ENCODE measurements around the gene CFC1B. TPM values are rescaled to one million over a fixed set of nuclear protein-coding genes. Genes with fewer than 3 reads are reported as not detected.
"Not testable (repeated sequence)": the region's sequence is repeated elsewhere in the genome, so short reads cannot be mapped to it uniquely, and the experiment has no call there.

Gene CFC1B
- not detected for total RNA-seq

- H3K4me1 Mint-ChIP-seq; POLR2A ChIA-PET; H3K4me3 Mint-ChIP-seq; H3K36me3 Mint-ChIP-seq (ENCODE audit: low read depth); DNase-seq; H3K9me3 Mint-ChIP-seq; CTCF ChIA-PET; H3K27me3 Mint-ChIP-seq; H3K27ac Mint-ChIP-seq: not testable (repeated sequence)
Observed at GRCh38 chr2:130520992-130521391, at the start of gene CFC1B. TSS of gene CFC1B (plus strand) at chr2:130521222. CDS start at chr2:130521485, 263 bp downstream.

- H3K4me1 Mint-ChIP-seq; POLR2A ChIA-PET; DNase-seq; H3K9me3 Mint-ChIP-seq; H3K27me3 Mint-ChIP-seq; H3K4me3 Mint-ChIP-seq; CTCF ChIA-PET; H3K36me3 Mint-ChIP-seq (ENCODE audit: low read depth); H3K27ac Mint-ChIP-seq: not testable (repeated sequence)
Observed at GRCh38 chr2:130491073-130491472, 29.9 kb upstream of the CFC1B start.

- H3K4me3 Mint-ChIP-seq; H3K4me1 Mint-ChIP-seq; CTCF ChIA-PET; H3K27ac Mint-ChIP-seq; H3K9me3 Mint-ChIP-seq; H3K27me3 Mint-ChIP-seq; POLR2A ChIA-PET; DNase-seq; H3K36me3 Mint-ChIP-seq (ENCODE audit: low read depth): not testable (repeated sequence)
Observed at GRCh38 chr2:130509228-130509627, 11.8 kb upstream of the CFC1B start, which contains the start of gene POTEI. TSS of gene POTEI (minus strand) at chr2:130509328. CDS start at chr2:130509235, 93 bp downstream.

GRCh38 chr2:130510807-130511746 lies 9.9 kb upstream of the CFC1B start:
- H3K27me3 Mint-ChIP-seq; POLR2A ChIA-PET; DNase-seq; CTCF ChIA-PET; H3K9me3 Mint-ChIP-seq; H3K4me1 Mint-ChIP-seq; H3K4me3 Mint-ChIP-seq; H3K27ac Mint-ChIP-seq; H3K36me3 Mint-ChIP-seq (ENCODE audit: low read depth): not testable (repeated sequence)

GRCh38 chr2:130511747-130512451 lies 9.1 kb upstream of the CFC1B start:
- H3K36me3 Mint-ChIP-seq (ENCODE audit: low read depth); H3K27me3 Mint-ChIP-seq; DNase-seq; H3K9me3 Mint-ChIP-seq; H3K27ac Mint-ChIP-seq; H3K4me1 Mint-ChIP-seq; CTCF ChIA-PET; H3K4me3 Mint-ChIP-seq; POLR2A ChIA-PET: not testable (repeated sequence)

GRCh38 chr2:130518516-130519106 lies 2.4 kb upstream of the CFC1B start:
- H3K27ac Mint-ChIP-seq; CTCF ChIA-PET; H3K27me3 Mint-ChIP-seq; H3K4me1 Mint-ChIP-seq; H3K36me3 Mint-ChIP-seq (ENCODE audit: low read depth); H3K9me3 Mint-ChIP-seq; DNase-seq; H3K4me3 Mint-ChIP-seq; POLR2A ChIA-PET: not testable (repeated sequence)

GRCh38 chr2:130522390-130522789 lies 1.4 kb downstream of the CFC1B start:
- H3K36me3 Mint-ChIP-seq (ENCODE audit: low read depth); H3K4me1 Mint-ChIP-seq; POLR2A ChIA-PET; H3K27ac Mint-ChIP-seq; H3K4me3 Mint-ChIP-seq; H3K9me3 Mint-ChIP-seq; CTCF ChIA-PET; H3K27me3 Mint-ChIP-seq; DNase-seq: not testable (repeated sequence)

- H3K9me3 Mint-ChIP-seq; H3K4me3 Mint-ChIP-seq; H3K36me3 Mint-ChIP-seq (ENCODE audit: low read depth); H3K27me3 Mint-ChIP-seq; H3K4me1 Mint-ChIP-seq; DNase-seq; CTCF ChIA-PET; H3K27ac Mint-ChIP-seq; POLR2A ChIA-PET: not testable (repeated sequence)
Observed at GRCh38 chr2:130527365-130527967, 6.4 kb downstream of the CFC1B start.

- H3K9me3 Mint-ChIP-seq; CTCF ChIA-PET; H3K27ac Mint-ChIP-seq; H3K27me3 Mint-ChIP-seq; DNase-seq; H3K4me3 Mint-ChIP-seq; POLR2A ChIA-PET; H3K36me3 Mint-ChIP-seq (ENCODE audit: low read depth); H3K4me1 Mint-ChIP-seq: not testable (repeated sequence)
Observed at GRCh38 chr2:130529545-130529944, 8.5 kb downstream of the CFC1B start.

GRCh38 chr2:130530212-130530611 lies 9.2 kb downstream of the CFC1B start:
- H3K36me3 Mint-ChIP-seq (ENCODE audit: low read depth); H3K27ac Mint-ChIP-seq; POLR2A ChIA-PET; H3K27me3 Mint-ChIP-seq; H3K4me1 Mint-ChIP-seq; H3K4me3 Mint-ChIP-seq; H3K9me3 Mint-ChIP-seq; CTCF ChIA-PET; DNase-seq: not testable (repeated sequence)

- H3K4me1 Mint-ChIP-seq; H3K27me3 Mint-ChIP-seq; H3K9me3 Mint-ChIP-seq; DNase-seq; CTCF ChIA-PET; POLR2A ChIA-PET; H3K36me3 Mint-ChIP-seq (ENCODE audit: low read depth); H3K4me3 Mint-ChIP-seq; H3K27ac Mint-ChIP-seq: not testable (repeated sequence)
Observed at GRCh38 chr2:130531225-130531624, 10.2 kb downstream of the CFC1B start.

GRCh38 chr2:130531672-130532071 lies 10.7 kb downstream of the CFC1B start:
- H3K4me3 Mint-ChIP-seq; POLR2A ChIA-PET; H3K9me3 Mint-ChIP-seq; DNase-seq; CTCF ChIA-PET; H3K27ac Mint-ChIP-seq; H3K27me3 Mint-ChIP-seq; H3K4me1 Mint-ChIP-seq; H3K36me3 Mint-ChIP-seq (ENCODE audit: low read depth): not testable (repeated sequence)

- CTCF ChIA-PET, result not testable (repeated sequence)
Observed at GRCh38 chr2:130536654-130537053, 15.6 kb downstream of the CFC1B start.

More at GRCh38 chr2:130536654-130537053, 15.6 kb downstream of the CFC1B start:
- H3K4me3 Mint-ChIP-seq; H3K27ac Mint-ChIP-seq; H3K27me3 Mint-ChIP-seq; H3K9me3 Mint-ChIP-seq; DNase-seq; POLR2A ChIA-PET; H3K36me3 Mint-ChIP-seq (ENCODE audit: low read depth); H3K4me1 Mint-ChIP-seq: not testable (repeated sequence)
